ENCODE results near the gene GLDC.
"Not testable (repeated sequence)": the region's sequence is repeated elsewhere in the genome, so short reads cannot be mapped to it uniquely, and the experiment has no call there.

GLDC gene

GRCh38 chr9:6553866-6554265 is 91.7 kb downstream of the GLDC start:
- no peak overlapping the region for H3K27ac ChIP-seq
- no peak for TF ChIP-seq ZFX (IDR thresholded peaks at IDR 0.05; ENCODE audit: borderline replicate concordance)
- no peak for TF ChIP-seq CTCF (IDR thresholded peaks at IDR 0.05)

GRCh38 chr9:6552498-6553121 is 92.9 kb downstream of the GLDC start:
- TF ChIP-seq CTCF (IDR thresholded peaks at IDR 0.05) (no peak), ZFX (IDR thresholded peaks at IDR 0.05; ENCODE audit: borderline replicate concordance) (no peak)
- no peak overlapping the region for H3K27ac ChIP-seq

DNA sequence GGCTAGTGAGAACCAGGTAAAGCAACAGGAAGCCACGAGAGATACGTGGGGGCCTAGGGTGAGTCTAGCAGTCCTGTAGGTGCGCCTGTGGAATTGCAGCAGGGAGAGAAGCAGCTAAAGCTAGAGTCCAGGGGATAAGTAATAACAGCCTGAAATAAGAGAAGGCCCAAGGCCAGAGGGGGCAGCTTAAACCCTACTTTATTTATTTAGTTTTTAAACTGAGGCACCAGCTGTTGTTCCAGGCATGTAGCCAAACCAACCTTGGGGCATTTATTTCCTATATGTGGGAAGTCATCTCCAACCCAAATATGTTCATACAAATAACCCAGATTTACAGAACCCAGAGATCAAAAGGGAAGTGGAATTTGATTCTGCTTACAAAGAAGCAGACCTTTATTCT is 93.5 kb downstream of the GLDC start:
- no peak for TF ChIP-seq ZFX (IDR thresholded peaks at IDR 0.05; ENCODE audit: borderline replicate concordance)
- H3K27ac ChIP-seq: no peak overlapping the region

DNA sequence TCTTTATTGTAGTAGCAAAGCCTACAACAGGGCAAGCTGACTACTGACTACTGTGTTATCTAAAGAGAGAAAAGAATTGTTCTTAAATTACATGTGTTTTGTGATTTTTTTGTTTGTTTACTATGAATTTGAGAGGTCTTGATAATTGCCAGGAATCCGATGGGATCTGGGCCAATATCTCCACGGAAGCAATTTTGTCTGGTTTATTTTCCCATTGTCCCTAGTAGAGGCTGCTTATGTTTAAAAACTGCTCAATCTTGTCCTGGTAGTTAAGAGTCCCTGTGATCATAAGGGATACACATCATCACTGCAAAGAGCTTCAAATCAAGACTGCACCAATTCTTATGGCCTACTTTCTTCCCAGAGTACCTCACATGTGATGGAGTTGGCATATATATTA is 94.4 kb downstream of the GLDC start:
- no peak overlapping the region for H3K27ac ChIP-seq
- TF ChIP-seq CTCF (IDR thresholded peaks at IDR 0.05) (no peak), ZFX (IDR thresholded peaks at IDR 0.05; ENCODE audit: borderline replicate concordance) (no peak)

DNA sequence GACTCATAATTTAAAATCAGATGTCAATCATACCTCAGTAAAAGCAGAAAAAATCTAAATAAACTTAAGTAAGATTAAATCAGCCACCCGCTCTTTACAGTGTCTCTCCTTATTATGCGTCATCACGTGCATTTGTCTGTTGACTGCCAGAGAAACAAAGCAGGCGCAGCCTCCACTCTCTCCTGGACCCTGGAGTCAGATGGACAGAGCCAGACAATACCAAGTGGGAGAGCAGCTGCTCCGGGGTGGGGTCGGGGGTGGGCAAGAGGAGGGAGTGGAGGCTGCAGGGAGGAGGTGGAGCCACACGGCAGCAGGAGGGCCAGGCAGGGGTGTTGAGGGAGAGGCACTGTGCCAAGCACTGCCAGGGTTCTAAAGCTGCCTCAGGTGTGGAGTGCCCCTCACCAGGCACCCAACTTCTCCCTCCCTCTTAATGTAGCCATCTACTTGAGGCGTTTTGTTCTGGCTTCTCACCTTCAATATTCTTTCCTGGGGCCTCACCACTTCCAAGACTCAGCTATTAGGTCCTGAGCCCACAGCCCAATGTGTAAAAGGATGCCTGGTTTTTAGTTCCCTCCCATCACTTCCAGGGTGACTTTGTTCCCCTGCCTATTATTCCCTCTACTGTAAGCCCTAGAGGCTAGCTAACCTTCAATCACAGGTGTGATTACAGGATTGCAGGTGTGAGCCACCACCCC is 96.3 kb downstream of the GLDC start:
- H3K27ac ChIP-seq: no peak overlapping the region
- TF ChIP-seq CTCF (IDR thresholded peaks at IDR 0.05) (no peak), ZFX (IDR thresholded peaks at IDR 0.05; ENCODE audit: borderline replicate concordance) (no peak)

GRCh38 chr9:6545017-6545691 is 100.4 kb downstream of the GLDC start:
- TF ChIP-seq CTCF (IDR thresholded peaks at IDR 0.05) (no peak), ZFX (IDR thresholded peaks at IDR 0.05; ENCODE audit: borderline replicate concordance) (no peak)
- H3K27ac ChIP-seq: no peak overlapping the region

GRCh38 chr9:6543204-6543603 is 102.3 kb downstream of the GLDC start:
- H3K27ac ChIP-seq: no peak overlapping the region
- TF ChIP-seq CTCF (IDR thresholded peaks at IDR 0.05): no peak
- TF ChIP-seq ZFX (IDR thresholded peaks at IDR 0.05; ENCODE audit: borderline replicate concordance): no peak

- H3K27ac ChIP-seq: not testable (repeated sequence)
These were observed 102.9 kb downstream of the GLDC start for GRCh38 chr9:6542617-6543016.

Measured in 22Rv1 (cell line).